ENCODE measurements around the gene TAF1B.
"Not testable (repeated sequence)": the region's sequence is repeated elsewhere in the genome, so short reads cannot be mapped to it uniquely, and the experiment has no call there.

TAF1B gene

GRCh38 chr2:9835068-9835467 lies 8.2 kb upstream of the TAF1B start:
- DNase-seq = not testable (repeated sequence)

DNA sequence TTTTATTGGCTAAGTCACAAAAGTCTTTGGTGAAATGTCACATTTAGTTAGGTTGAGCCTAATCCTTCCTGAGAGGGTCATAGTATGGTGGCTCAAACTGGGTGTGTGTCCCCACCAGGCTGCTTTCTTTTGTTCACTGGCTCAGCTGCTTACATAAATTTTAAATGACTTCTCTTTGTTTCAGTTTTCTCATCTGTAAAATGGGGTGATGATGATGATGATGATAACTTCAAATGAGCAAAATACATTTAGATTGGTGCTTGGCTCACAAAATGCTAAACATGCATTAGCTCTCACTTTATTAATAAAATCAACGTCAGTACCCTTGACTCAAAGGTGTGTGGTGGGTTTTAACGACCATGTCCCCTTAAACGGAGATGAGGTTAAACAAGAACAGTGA lies 7.2 kb upstream of the TAF1B start:
- DNase-seq = no peak

DNA sequence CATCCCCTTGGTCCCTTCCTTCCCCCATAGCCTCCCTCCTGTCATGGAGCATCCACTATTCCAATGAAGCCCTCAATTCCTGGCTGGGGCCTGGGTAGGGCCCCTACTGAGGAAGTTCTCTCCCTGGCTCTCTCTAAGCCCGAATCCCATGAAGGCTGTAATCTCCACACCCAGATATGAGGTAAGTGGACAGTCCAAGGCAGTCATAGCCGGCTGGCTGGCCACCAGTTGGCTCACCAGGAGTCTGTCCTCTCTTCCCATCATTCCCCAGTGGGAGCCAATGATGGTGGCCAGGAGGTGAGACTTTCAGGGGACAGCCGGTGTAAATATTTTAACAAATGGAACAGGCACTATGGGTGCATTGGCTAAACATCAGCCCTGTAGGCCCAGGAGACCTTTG lies 6.8 kb upstream of the TAF1B start:
- no peak for DNase-seq

DNA sequence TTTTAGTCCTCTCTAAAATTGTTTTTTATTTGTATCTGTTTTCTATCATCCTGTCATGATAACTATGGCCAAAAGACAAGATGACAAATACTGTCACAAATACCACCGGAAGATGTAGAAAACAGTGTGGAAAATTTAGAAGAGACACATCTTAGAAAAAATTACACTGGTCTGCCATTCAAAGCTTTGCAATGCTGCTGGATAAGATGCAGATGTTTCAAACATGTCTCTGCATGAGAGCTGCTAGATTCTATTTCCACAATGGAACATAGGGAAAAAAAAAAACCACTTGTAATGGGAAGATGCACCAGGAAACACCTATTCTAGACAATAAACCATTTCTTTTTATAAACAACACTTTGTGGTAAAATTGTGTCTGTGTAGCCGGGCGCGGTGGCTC lies 5.8 kb upstream of the TAF1B start:
- no peak for DNase-seq

DNA sequence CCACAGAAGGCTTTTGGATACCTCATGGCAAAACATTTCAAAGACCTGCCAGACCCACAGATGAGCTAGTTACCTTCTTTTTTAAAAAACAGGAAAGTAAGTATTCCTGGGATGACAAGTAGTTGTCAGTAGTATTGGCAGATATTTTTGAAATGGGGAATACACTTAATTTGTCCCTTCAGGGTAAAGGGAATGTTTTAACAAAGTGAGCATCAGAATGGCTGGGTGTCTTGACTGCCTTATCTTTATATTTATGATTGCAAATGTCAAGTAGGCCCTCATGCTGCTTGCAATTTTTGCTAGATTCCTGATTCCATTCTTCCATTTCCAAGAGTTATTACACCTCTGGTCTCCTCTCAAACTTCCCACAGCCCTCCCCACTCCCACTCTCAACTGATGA lies 4.9 kb upstream of the TAF1B start:
- DNase-seq = no peak

DNA sequence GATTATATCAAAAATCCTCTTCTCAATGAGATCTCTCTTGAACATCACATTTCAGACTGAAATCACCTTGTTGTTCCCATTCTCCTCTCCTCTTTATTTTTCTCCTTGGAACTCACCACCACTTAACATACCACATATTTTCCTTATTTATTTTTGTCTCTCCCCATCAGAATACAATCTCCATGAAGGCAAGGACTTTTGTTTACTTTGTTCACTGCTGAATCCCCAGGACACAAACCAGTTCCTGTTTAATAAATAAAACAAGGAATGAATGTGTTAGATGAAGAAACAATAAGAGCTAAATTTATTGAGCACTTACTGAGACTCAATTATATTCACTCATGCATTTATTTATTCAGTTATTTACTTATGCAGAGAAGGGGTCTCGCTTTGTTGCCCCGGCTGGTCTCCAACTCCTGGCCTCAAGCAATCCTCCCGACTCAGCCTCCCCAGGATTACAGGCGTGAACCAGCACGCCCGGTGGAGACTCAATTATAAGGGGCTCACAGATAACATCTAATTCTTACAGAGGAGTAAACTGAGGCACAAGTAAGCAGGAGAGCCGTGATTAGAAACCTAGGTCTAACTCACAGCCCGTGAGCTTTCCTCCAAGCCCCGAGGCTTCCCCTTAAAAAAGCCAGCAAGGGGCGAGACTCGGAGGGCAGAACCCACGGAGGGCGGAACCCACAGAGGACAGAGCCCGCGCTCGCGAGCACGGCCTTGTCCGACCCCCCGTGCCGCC lies 616 bp upstream of the TAF1B start:
- no peak for DNase-seq

DNA sequence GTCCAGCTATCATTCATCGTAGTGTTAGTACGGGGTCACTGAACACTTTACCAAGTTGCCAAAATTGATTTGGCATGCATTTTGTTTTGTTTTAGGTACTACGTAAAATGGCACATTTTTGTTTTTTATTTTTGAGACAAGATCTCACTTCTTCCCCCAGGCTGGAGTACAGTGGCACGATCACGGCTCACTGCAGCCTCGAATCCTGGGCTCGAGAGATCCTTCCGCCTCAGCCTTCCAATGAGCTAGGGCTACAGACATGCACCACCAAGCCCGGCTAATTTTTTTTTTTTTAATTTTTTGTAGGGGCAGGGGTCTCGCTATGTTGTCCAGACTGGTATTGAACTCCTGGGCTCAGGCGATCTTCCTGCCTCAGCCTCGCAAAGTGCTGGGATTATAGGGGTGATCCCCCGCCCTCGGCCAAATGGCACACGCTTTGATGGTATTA lies 786 bp downstream of the TAF1B start:
- no peak for DNase-seq

- no peak for DNase-seq
Measured at GRCh38 chr2:9844576-9844975, 1.3 kb downstream of the TAF1B start.

DNA sequence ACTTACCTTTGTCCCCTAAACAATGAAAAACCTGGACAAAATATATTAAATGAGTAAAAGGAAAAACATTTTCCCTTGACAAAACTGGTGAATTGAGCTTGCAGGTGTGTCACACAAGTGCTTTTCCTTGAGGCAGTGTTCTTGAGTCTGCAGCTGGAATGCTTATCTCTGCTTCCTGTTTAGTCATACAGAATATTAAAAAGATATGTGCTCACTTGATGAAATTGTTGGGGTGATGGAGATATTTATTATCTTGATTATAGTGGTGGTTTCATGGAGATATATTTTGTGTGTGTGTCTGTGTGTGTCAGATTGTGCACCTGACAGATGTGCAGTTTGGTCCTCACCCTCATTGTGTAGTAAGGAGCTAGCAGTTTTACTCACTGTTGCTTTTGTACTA lies 3.3 kb downstream of the TAF1B start:
- DNase-seq = no peak

- DNase-seq = no peak
Measured at GRCh38 chr2:9847140-9847539, 3.9 kb downstream of the TAF1B start.

GRCh38 chr2:9852881-9853280 lies 9.6 kb downstream of the TAF1B start:
- no peak for DNase-seq

- DNase-seq = no peak
Measured at GRCh38 chr2:9857814-9858729, 14.8 kb downstream of the TAF1B start.

DNA sequence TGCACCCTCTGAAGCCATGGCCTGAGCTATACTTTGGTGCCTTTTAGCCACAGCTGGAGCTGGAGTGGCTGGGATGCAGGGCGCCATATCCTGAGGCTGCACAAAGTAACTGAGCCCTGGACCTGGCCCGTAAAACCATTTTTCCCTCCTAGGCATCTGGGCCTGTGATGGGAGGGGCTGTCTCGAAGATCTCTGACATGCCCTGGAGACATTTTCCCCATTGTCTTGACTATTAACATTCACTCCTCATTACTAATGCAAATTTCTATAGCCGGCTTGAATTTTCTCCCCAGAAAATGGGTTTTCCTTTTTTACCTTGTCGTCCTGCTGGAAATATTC lies 15.4 kb downstream of the TAF1B start:
- no peak for DNase-seq

DNA sequence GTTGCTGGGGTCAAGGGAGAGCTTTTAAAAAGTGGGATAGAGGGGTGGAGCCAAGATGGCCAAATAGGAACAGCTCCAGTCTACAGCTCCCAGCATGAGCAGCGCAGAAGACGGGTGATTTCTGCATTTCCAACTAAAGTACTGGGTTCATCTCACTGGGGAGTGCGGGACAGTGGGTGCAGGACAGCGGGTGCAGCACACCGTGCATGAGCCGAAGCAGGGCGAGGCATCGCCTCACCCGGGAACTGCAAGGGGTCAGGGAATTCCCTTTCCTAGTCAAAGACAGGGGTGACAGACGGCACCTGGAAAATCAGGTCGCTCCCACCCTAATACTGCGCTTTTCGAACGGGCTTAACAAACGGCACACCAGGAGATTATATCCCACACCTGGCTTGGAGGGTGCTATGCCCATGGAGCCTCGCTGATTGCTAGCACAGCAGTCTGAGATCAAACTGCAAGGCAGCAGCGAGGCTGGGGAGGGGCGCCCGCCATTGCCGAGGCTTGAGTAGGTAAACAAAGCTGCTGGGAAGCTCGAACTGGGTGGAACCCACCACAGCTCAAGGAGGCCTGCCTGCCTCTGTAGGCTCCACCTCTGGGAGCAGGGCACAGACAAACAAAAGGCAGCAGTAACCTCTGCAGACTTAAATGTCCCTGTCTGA lies 17.8 kb downstream of the TAF1B start:
- DNase-seq = not testable (repeated sequence)

DNA sequence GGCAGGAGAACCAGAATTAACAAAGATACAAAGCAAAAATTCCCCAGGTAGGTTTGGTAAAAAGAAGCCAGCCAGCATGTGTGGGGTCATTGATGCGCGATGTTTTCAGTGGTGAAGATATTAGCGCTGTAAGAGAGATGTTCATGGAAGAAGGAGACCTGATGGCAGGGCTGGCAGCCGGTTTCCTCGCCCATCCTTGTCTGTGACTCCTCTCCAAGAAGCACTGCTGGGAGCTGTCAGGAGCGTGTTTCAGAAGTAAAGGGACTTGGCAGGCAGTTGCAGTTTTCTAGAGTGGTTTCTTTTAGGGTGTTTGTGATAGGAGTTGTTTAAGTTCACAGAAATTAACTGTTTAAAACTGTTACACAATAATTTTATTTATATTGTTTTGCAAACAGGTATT lies 24.6 kb downstream of the TAF1B start:
- DNase-seq = no peak

DNA sequence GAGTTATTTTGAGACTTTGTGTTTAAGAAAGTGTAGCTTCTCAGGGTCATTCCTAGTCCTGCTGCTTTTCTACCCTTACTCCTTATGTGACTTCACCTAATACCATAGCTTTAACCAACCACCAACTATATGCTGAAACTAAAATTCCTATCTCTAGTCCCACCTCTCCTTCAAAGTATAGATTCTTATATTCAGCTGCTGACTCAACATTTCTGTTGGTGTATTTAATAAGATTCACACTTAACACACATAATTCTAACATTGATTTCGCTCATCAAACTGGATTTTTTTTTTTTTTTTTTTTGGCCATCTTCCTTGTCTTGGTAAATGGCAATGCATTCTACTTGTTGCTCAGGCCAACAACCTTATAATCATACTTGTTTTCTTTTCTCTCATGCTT lies 30.1 kb downstream of the TAF1B start:
- no peak for DNase-seq

DNA sequence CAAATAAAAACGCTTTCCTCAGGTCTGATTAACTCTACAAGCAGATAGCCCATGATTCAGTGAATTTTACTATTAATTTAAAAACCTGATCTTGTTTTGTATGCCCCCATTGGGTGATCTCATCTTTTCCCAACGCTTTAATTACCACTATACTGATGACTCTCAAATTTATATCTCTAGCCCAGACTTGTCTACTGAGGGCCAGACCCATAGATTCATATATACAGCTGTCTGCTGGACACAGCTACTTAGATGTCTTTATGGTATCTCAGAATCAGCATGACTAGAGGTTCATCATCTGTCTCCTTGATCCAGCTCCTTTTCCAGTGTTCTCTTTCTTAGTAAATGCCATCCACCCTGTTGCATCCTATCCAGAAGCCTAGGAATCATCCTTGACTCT lies 33.8 kb downstream of the TAF1B start:
- DNase-seq = no peak

- DNase-seq = no peak
Measured at GRCh38 chr2:9877726-9878125, 34.5 kb downstream of the TAF1B start.

GRCh38 chr2:9879455-9880194 lies 36.4 kb downstream of the TAF1B start:
- no peak for DNase-seq

DNA sequence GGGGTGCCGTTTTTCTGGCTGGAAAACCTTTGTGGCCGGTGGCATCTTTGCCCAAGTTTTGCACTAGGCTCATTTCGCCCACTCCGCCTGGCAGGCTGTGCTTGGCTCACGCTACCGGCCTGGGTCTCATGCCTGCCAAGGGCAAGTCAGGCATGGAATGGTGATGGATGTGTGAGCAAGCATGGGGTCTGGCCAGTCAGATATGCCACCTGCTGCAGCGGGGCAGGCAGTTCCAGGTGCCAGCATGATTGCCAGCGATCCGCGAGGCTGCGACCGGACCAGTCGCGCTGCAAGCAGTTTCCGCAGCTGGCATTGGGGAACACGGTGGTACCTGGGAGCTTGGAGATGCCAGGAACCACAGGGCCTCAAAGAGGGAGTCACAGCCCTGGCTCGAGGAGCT lies 40.6 kb downstream of the TAF1B start:
- no peak for DNase-seq

DNA sequence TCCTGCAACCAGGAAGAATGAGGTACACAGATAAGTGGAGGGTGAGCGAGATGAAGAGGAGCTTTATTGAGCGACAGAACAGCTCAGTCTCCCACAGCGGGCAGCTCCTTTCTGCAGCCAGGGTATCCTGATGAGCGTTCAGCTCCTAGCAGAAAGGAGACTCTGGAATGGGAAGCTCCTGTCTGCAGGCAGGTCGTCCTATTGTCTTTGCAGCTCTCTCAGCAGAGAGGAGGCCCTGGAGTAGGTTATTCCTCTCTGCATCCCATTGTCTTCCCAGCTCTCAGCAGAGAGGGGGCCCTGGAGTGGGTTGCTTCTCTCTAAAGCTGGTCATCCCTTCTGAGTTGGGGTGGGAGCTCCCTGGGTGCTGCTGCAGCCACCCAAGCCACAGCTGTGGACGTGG lies 41.2 kb downstream of the TAF1B start:
- DNase-seq = no peak

DNA sequence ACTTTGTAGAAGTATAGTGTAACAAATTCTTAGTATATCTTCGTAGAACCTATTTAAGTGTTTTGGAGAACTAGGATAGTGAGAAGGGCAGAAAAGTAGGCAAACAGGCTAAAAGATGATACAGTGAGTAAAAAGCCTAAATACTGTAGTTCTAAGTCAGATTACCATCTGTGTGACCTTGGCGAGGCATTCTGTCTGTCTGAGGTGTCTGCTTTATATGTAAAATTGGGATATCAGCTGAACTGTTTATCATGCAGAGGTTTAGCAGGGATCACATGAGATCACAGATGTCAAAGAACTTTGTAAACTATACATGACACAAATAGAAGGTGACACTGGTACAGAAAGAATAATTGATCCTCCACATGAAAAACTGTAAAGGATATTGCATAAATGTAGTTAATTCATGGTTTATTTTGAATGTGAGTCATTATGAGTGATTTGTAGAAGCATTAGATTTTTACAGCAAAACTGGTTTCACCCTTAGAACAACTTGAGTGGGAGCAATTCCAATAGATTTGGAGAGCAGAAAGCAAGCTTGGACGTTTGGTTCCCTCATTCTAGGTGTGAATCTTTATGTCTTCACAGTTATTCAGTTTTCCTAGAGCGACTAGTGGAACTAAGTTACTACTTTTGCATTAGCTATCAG lies 41.9 kb downstream of the TAF1B start:
- DNase-seq = no peak

DNA sequence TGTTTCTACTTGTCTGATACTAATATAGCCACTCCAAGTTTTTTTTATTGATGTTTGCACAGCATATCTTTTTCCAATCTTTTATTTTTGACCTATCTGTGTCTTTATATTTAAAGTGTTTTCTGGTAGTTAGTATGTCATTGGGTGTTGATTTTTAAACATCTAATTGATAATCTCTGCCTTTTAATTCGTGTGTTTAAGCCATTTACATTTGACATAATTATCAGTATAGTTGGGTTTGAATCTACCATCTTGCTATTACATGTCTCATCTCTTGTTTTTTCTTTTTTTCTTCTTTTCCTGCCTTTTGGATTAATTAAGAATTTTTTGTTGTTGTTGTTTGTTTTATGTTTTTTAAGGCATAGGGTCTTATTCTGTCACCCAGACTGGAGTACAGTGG lies 44.2 kb downstream of the TAF1B start:
- DNase-seq = no peak
